ENCODE measurements around the gene ZNF81.
"Not testable (repeated sequence)": the region's sequence is repeated elsewhere in the genome, so short reads cannot be mapped to it uniquely, and the experiment has no call there.

GRCh38 chrX:47958206-47958605 is 121.5 kb downstream of the ZNF81 start:
- not testable (repeated sequence) for TF ChIP-seq FOXK2 (IDR thresholded peaks at IDR 0.05); RFX5 (IDR thresholded peaks at IDR 0.05; ENCODE audit: low read depth, low read length); RERE (CRISPR knock-in tag; IDR thresholded peaks at IDR 0.05; ENCODE audit: low read depth); TCF7 (IDR thresholded peaks at IDR 0.05; ENCODE audit: low read depth); ZBTB3 (CRISPR knock-in tag; IDR thresholded peaks at IDR 0.05; ENCODE audit: borderline replicate concordance, low read depth); ZNF335 (CRISPR knock-in tag; IDR thresholded peaks at IDR 0.05); KAT7 (CRISPR knock-in tag; IDR thresholded peaks at IDR 0.05; ENCODE audit: borderline replicate concordance); FUBP1 (CRISPR knock-in tag; IDR thresholded peaks at IDR 0.05; ENCODE audit: borderline replicate concordance); EP300 (IDR thresholded peaks at IDR 0.05; ENCODE audit: low read depth in 2 of 2, low read length in 2 of 2); EP300 (CRISPR knock-in tag; IDR thresholded peaks at IDR 0.05; ENCODE audit: borderline replicate concordance)
